GM12878 (cell line): ENCODE measurements around the gene ADCYAP1R1.

Experiments
- ATF7 ChIP-seq: fragments of 450-650 bp; IDR thresholded peaks from 2 replicates; pipeline ENCODE4 v1.6.1; 2016; ENCODE audit warnings: low read depth, mild to moderate bottlenecking
- BCL11A ChIP-seq: IDR thresholded peaks from 2 replicates; pipeline ENCODE4 v1.6.1; 2011; ENCODE audit warnings: low read depth, low read length
- CBFB ChIP-seq: IDR thresholded peaks from 2 replicates; pipeline ENCODE4 v1.6.1; 2016; ENCODE audit warnings: antibody characterized with exemption, low read depth
- SIN3A ChIP-seq: IDR thresholded peaks from 2 replicates; pipeline ENCODE4 v1.6.1; 2012; ENCODE audit warnings: low read depth, low read length, improper control_type of control experiment
- SMC3 ChIP-seq: IDR thresholded peaks from 2 replicates; pipeline ENCODE4 v1.6.1; 2011; ENCODE audit warnings: low read length, improper control_type of control experiment, borderline replicate concordance

DNA sequence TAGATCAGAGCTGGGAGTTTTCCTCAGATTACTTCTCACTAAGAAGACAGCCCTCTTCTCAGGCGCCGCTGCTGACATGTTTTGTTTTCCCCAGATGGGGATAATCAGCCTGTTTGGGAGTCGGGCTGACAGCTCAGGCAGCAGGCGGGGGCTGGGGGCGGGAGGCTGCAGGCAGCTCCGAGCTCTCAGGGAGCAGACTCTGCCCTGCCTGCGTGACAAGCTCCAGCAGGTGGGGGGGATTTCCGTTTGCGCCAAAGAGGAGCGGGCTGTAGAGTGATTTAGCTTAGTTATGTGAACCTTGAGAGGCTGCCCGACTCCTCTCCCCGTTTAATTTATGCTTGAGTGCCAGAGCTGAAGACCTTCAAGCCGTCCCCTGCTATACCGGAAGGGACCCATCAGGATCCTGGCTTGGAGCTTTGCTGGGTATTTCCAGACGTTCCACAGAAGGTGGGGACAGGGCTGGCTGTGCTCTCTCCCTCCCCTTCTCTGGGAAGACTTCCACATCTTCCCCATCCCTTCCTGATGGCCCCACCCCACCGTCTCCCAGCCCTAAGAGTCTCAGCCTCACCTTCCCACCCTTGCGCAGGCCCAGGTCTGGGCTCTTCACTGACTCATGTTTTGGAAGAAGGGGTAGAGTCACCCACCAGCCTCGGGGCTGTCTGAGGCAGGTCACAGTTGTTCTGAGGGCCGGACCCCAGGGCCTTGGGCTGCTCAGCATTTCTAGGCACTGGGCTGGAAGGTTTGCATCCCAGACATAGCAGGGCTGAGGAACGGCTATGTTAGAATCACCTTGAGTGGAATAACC lies 24.7 kb upstream of the ADCYAP1R1 start:
- no peak for TF ChIP-seq SIN3A
- TF ChIP-seq CBFB: no peak
- no peak for TF ChIP-seq SMC3
- no peak for TF ChIP-seq ATF7
- TF ChIP-seq BCL11A: no peak
